Measurements from ENCODE around the gene CGN.

The CGN gene

DNA sequence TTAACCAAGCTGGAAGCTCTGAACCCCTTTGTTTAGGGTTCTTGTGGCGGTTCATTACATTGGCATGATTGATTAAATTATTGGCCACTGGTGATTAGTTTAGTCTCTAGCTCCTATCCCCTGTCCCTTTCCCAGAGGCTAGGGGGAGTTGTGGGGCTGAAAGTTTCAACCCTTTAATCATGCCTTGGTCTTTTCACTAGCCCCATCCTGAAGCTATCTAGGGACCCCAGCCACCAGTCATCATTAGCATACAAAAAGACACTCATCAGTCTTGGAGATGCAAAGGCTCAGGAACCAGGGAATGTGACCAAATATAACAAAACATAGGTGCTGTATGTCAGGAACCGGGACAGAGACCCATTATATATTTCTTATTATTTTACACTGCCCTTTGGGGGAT, 66.0 kb downstream of the CGN start:
- Mint-ChIP-seq H3K27me3 (no peaks in the 10 kb centered on the region), H3K4me1 (ENCODE audit: low read depth) (peaks cover 14% of the 10 kb centered on the region), H3K9me3 (no peaks in the 10 kb centered on the region), H3K27ac (no peak overlapping the region), H3K4me3 (no peak overlapping the region), H3K36me3 (ENCODE audit: low read depth) (no peaks in the 10 kb centered on the region)

GRCh38 chr1:151578941-151579340, 67.8 kb downstream of the CGN start:
- Mint-ChIP-seq H3K36me3 (ENCODE audit: low read depth) (no peaks in the 10 kb centered on the region), H3K27ac (no peak overlapping the region), H3K4me3 (no peak overlapping the region), H3K9me3 (no peaks in the 10 kb centered on the region), H3K4me1 (ENCODE audit: low read depth) (peaks cover 14% of the 10 kb centered on the region), H3K27me3 (no peaks in the 10 kb centered on the region)

DNA sequence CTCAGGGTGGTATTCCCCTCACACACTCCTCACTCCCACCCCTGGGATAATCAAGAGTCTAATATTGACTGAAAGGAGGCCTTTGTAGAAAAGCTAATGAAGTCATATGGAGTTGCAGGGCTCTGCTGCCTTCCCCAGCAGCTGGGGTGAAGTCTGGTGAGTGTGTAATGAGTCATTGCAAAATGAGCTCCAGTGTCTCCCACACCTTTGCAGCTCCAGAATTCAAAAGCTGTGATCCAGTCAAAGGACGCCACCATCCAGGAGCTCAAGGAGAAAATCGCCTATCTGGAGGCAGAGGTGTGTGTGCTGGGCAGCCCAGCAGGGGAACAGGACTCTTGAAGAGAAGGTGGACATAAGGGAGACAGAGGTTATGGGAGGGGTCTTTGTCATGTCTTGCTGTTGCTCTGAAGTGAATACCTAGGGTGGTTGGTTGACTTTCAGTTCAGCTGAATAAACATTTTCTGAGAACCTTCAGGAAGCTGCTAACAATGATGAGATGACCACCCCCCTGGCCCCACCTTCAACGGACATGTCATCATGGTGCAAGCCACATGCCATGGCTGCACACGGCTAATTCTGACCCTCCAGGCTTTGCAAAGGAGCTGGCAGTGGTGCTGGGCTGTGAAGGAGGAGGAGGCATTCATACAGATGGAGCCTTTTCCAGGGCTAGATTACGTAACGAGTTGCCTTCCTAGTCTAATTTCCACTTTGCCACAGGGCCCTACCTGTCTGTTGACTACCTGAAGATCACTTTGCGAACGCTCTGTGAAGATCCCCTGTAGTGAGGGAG, 68.4 kb downstream of the CGN start:
- Mint-ChIP-seq H3K4me1 (ENCODE audit: low read depth) (peaks cover 13% of the 10 kb centered on the region), H3K4me3 (no peak overlapping the region), H3K27ac (no peak overlapping the region), H3K9me3 (no peaks in the 10 kb centered on the region), H3K27me3 (no peaks in the 10 kb centered on the region), H3K36me3 (ENCODE audit: low read depth) (no peaks in the 10 kb centered on the region)

- no peaks in the 10 kb centered on the region for H3K9me3 Mint-ChIP-seq
- H3K4me3 Mint-ChIP-seq = no peak overlapping the region
- no peaks in the 10 kb centered on the region for H3K36me3 Mint-ChIP-seq (ENCODE audit: low read depth)
- no peaks in the 10 kb centered on the region for H3K27me3 Mint-ChIP-seq
- no peaks in the 10 kb centered on the region for H3K4me1 Mint-ChIP-seq (ENCODE audit: low read depth)
- no peak overlapping the region for H3K27ac Mint-ChIP-seq
Observed at GRCh38 chr1:151581451-151581850, 70.3 kb downstream of the CGN start.

GRCh38 chr1:151581921-151582320, 70.7 kb downstream of the CGN start:
- H3K9me3 Mint-ChIP-seq = no peaks in the 10 kb centered on the region
- H3K36me3 Mint-ChIP-seq (ENCODE audit: low read depth) = no peaks in the 10 kb centered on the region
- no peak overlapping the region for H3K27ac Mint-ChIP-seq

DNA sequence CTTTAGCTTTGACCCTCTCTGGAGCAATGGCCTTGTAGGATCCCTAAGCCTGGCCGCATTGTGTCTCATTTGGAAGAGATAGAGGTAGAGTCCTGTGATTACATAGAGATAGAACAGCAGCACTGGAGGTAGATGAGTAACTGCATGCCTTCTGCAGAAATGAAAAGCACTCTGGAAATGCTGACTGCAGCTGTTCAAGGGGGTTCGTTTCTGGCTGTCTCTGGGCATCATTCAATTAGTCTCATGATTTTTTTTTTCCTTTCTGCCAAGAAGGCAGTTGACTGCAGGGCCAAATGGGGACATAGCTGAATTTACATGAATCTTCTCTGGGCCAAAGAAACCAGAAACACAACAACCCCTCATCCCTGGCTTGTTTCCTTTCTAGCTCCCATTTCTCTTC, 72.6 kb downstream of the CGN start:
- Mint-ChIP-seq H3K4me1 (ENCODE audit: low read depth) (no peaks in the 10 kb centered on the region), H3K4me3 (no peak overlapping the region), H3K9me3 (no peaks in the 10 kb centered on the region), H3K27me3 (no peaks in the 10 kb centered on the region), H3K36me3 (ENCODE audit: low read depth) (no peaks in the 10 kb centered on the region), H3K27ac (no peak overlapping the region)

More at GRCh38 chr1:151581921-151582320, 70.7 kb downstream of the CGN start:
- H3K4me1 Mint-ChIP-seq (ENCODE audit: low read depth) = no peaks in the 10 kb centered on the region
- no peaks in the 10 kb centered on the region for H3K27me3 Mint-ChIP-seq
- H3K4me3 Mint-ChIP-seq = no peak overlapping the region

DNA sequence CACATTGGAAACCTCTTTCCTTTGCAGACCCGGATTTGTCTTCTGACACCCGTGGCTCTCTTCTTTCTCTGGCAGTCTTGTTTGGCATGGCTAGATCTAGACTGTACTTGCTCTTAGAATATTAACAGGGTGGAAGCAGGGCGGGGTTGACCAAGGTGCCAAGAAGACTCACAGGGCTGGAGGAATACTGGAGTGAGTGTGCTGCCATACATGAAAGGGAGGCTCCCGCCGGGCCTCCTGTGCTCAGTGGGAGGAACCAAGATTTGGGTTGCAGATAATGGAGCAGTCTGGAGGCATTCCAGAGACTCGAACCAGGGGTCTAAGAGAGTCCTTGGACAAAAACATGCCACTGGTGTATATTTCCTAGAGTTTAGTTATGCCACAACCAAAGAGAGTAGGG, 73.1 kb downstream of the CGN start:
- Mint-ChIP-seq H3K36me3 (ENCODE audit: low read depth) (no peaks in the 10 kb centered on the region), H3K9me3 (no peaks in the 10 kb centered on the region), H3K27me3 (no peaks in the 10 kb centered on the region), H3K4me1 (ENCODE audit: low read depth) (no peaks in the 10 kb centered on the region), H3K27ac (no peak overlapping the region), H3K4me3 (no peak overlapping the region)

GRCh38 chr1:151584780-151585179, 73.6 kb downstream of the CGN start:
- no peaks in the 10 kb centered on the region for H3K27me3 Mint-ChIP-seq
- no peaks in the 10 kb centered on the region for H3K9me3 Mint-ChIP-seq
- no peak overlapping the region for H3K4me3 Mint-ChIP-seq
- no peaks in the 10 kb centered on the region for H3K4me1 Mint-ChIP-seq (ENCODE audit: low read depth)
- no peaks in the 10 kb centered on the region for H3K36me3 Mint-ChIP-seq (ENCODE audit: low read depth)
- no peak overlapping the region for H3K27ac Mint-ChIP-seq

GRCh38 chr1:151585622-151586021, 74.4 kb downstream of the CGN start:
- H3K4me3 Mint-ChIP-seq = no peak overlapping the region
- H3K27me3 Mint-ChIP-seq = no peaks in the 10 kb centered on the region
- H3K9me3 Mint-ChIP-seq = no peaks in the 10 kb centered on the region
- no peak overlapping the region for H3K27ac Mint-ChIP-seq
- H3K36me3 Mint-ChIP-seq (ENCODE audit: low read depth) = no peaks in the 10 kb centered on the region
- H3K4me1 Mint-ChIP-seq (ENCODE audit: low read depth) = no peaks in the 10 kb centered on the region
